GM21515 (cell line): ENCODE measurements around the gene THSD4.

Source experiments
- ATAC-seq: cut with Tn5 transposase; IDR thresholded peaks from one replicate; pipeline ENCODE4 v1.9.1; 2021; ENCODE audit not compliant: unreplicated experiment

Gene THSD4

DNA sequence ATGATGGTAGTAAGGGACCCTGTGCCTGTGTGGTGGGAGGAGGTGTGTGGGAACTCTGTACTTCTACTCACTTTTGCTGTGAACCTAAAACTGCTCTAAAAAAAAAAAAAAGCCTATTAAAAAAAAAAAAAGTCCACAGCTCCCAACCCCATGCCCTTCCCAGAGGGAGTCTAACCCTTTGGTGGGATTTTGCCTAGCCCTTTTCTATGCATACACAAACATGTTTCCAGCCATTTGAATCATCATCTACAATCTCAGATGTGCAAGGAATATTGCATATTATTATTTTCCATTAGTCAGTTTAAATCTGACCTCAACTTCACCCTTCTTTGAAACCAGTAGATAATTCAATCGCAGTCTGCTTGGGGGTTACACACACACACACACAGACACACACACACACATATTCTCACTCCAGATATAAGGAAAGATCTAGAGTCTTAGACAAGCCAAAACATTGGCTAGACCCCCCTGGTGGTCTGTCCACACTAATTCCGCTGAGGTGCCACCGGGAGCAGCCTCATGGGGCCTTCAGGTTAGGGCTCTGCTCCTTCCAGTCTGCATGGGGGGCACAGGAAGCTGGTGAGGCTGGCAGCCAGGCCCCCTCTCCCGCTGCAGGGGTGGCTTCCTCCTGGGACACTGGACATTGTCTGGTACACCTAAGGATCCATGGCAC, 619.6 kb downstream of the THSD4 start:
- no peak for ATAC-seq

DNA sequence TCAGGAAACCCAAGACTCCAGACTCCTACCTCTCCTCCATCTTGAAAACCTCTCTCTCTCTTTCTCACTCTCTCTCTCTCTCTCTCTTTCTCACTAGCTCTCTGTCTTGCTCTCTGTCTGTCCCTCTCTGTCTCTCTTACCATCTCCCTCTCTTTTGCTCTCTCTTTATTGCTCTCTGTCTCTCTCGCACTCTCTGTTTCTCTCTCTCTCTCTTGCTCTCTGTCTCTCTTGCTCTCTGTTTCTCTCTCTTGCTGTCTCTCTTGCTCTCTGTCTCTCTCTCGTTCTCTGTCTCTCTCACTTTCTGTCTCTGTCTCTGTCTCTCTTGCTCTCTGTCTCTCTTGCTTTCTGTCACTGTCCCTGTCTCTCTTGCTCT, 620.1 kb downstream of the THSD4 start:
- no peak for ATAC-seq

DNA sequence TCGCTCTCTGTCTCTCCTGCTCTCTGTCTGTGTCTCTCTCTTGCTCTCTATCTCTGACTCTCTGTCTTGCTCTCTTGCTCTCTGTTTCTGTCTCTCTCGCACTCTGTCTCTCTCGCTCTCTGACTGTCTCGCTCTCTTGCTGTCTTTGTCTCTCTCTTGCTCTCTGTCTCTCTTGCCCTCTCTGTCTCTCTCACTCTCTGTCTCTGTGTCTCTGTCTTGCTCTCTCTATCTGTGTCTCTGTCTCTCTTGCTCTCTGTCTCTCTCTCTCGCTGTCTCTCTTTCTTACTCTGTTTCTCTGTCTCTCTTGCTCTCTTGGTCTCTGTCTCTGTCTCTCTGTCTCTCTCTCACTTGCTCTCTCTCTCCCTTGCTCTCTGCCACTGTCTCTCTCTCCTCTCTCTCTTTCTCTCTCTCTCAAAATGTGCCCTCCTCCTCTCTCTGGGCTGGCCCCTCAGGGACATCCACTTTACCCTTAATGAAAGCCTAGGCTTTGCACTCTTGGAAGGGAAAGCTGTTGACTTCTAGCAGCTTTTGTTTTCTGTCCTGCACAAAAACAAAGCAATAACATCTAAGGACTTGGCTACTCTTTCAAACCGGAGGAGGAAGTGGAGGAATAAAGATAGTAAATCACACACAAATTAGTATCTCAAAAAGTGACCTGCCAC, 621.1 kb downstream of the THSD4 start:
- no peak for ATAC-seq

DNA sequence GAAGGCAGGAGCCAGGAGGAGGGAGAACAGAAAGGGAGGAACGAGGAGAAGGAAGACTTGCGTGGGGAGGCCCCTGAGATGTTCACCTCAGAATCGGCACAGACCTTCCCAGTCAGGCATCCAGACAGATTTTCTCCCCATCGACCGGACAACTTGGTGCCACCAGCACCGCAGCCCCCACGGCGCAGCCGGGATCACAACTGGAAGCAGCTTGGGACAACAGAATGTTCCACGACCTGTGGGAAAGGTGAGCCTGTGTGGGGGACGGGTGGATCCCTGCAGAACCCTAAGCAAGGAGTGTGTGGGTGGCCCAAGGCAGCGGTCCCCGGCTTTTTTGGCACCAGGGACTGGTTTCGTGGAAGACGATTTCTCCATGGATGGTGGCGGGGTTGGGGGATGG, 622.5 kb downstream of the THSD4 start:
- no peak for ATAC-seq

DNA sequence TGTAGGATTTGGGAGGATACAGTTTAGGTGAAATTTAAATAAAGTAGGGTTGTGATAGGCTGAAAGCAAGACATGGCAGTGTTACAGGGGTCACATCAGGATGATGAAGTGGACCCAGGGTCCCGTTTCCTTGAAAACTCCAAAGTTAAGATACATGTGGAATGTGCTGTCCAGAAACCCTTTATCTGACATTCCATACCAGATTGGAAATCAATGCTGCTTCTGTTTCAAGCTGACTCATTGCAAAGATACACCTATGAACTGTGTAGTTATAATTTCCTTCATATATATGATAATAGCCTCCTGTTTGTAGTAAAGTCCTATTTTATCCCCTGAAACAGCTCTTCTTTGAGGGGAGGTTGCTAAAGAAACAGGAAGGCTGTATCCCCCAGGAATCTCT, 624.1 kb downstream of the THSD4 start:
- ATAC-seq, result no peak

DNA sequence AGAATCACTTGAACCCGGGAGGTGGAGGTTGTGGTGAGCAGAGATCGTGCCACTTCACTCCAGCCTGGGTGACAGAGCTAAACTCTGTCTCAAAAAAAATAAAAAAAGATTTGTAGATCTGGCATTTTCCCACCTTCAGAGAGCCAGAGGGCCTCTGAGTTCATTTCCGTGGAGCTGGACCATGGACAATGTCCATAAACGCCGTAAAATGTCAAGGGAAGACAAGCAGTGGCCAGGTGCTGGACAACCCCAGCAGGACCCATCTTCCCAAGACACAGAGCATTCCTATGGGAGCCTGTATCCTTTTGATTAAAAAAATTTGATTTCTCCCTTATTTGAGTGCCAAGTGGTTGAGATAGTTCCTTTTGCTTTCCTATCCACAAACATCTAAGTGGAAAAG, 627.7 kb downstream of the THSD4 start:
- ATAC-seq, result no peak

DNA sequence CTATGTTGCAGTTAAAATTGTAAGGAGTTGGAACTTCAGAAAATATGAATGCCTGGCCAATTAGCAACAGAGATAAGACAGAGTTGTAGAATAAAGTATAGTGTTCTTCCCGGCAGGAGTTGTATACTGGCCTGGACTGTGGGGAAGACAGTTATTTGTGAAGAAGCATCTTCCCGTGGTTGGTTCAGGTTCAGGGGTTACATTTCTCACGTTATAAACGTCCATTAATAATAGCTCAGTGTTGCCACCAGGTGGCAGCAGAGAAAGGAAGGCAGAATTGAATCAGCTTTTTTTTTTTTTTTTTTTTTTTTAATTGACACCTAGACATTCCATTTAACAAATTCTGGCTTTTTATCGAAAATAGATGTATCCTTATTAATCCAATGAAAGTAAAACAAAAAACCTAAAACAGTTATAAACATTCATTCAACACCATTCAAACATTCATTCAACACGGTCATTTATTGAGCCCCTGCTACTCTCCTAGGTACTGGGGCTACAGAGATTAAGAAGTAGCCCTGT, 628.7 kb downstream of the THSD4 start:
- no peak for ATAC-seq

DNA sequence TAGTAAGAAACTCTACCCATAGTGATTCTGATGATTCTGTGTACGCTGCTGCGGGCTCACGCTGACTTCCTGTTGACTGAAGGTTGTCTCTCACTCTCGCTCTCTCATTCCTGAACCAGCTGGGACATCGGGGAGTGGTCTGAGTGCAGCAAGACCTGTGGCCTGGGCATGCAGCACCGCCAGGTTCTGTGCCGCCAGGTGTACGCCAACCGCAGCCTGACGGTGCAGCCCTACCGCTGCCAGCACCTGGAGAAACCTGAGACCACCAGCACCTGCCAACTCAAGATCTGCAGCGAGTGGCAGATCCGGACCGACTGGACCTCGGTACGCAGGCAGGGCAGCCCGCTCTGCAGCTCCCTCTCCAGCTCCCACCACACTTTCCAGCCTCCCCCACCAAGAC, 631.4 kb downstream of the THSD4 start:
- no peak for ATAC-seq

DNA sequence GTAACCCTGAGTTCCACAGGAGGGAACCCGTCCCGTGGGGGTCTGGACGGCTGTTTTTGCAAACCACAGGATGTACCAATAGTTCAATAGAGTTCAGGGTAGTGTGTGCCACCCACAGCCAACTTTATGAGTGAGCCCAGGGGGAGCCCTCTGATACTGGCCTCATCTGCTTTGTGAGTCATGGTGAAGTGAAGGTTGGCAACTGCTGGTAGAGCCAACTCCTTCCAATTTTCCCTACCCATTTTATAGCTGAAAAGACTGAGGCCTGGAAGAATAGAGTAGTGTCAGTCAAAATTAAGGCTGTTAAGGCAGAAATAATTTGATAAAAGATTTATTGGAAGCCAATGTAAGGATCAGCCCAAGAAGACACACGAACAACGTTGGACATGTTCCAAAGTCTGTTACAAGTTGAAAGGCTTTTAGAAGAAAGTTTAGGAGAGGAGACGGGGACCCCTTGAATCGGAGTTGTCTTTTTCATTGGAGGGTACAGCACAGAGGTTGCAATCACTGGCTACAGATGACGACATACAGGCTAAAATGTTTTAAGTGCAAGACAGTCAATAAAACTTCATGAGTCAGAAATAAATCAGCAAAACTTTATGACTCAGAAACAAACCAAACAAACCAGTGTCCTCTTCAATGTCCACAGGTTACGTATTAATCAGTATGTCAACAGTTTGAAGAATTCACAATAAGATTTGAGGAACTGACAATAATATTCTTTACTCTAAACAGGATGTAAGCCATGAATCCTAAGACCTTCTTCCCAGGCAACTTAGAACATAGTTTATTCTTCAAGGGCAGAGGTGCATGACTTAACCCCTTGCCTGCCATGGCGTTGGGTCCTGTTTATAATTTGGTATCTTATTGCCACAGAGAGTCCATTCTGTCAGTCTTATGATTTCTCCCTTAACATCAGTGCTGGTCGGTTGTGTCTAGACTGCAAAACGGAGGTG, 632.1 kb downstream of the THSD4 start:
- ATAC-seq, result no peak

DNA sequence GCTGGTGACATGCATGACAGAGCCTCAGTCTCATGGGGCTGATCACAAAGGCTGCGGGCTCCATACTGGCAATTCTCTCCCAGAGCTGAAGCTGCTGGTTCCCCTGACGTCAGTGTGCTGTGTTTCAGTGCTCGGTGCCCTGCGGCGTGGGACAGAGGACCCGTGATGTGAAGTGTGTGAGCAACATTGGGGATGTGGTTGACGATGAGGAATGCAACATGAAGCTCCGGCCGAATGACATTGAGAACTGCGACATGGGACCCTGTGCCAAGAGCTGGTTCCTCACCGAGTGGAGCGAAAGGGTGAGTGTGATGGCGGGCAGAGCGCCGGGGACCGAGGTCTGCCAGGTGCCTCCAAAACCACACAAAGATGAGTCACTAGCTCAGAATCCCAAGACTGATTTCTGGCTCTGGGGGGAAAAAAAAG, 633.0 kb downstream of the THSD4 start:
- ATAC-seq, result no peak

DNA sequence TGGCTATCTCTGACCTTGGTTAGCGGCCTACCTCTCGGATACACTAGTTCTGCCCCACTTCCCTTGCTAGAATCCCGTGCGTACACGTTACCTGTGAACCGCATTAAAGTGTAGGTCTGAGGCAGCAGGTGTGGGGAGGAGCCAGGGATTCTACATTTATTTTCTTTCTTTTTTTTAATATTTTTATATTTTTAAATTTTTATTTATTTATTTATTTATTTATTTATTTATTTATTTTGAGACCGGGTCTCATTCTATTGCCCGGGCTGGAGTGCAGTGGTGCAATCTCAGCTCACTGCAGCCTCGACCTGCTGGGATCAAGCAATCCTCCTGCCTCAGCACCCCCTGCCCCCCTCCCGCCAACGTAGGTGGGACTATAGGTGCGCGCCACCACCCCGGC, 634.2 kb downstream of the THSD4 start:
- no peak for ATAC-seq

DNA sequence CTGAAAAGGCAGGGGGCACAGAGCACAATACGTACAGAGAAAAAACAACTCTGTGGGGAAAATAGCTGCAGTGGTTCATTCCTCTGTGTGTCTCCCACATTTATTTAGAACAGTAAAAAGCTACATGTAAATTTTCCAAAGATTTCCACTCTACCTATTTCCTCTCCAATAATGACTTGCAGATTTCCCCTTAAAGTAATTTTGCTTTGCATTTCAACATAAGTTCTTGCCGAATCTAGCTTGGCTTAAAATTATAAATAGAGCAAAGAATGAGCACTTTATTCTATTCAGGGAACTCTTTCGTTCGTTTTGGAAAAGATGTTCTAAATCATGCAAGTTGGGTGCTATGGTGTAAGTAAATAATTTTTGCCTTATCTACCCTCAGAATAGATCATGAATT, 636.9 kb downstream of the THSD4 start:
- no peak for ATAC-seq

DNA sequence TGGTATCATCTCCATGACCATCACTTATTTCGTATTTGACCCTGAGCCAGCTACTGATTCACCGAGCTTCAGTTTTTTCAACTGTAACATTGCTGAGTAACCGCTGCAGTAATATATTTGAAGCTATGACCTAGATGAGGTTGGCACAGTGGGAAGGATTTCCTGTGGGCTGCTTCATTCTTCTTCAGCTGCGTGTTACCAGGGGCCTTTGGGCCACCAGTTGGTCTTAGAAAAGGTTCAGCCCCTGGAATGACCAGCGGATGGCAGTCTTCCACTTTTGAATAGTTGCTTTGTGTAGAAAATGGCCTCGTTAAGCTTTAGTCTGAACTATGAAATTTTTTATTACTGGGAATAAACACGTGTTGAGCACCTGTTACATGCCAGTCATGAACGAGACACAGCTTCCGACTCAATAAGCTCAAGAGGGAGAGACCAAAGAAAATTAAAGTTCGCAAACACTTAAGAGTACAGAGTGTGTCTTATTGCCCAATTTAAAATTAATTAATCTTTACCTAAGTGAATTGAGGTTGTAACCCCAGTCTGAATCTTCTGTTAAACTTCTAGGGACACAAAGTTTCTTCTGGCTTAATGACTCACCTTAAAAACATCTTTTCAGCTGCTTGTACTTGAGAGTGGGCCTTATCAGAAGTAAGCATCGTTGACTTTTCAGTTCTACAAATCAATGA, 637.5 kb downstream of the THSD4 start:
- no peak for ATAC-seq

DNA sequence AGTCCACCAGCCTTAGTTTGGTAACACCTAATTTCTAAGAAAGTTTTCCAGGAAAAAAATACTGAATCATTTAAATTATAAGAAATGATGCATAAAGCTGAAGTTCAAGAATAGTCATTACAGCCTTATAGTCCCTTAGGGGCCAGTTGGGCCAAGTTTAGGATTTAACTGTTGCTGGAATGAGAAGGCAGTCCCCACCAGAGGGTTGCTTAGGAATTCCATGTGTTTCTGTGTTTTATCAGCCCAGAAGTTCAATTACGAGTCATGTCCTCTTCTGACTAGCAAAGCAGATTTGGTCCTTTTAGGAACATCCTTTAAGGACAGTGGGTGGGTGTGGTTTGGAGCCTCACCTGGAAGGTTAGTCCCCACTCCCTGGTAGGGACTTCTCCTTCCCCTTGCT, 638.1 kb downstream of the THSD4 start:
- ATAC-seq, result no peak

DNA sequence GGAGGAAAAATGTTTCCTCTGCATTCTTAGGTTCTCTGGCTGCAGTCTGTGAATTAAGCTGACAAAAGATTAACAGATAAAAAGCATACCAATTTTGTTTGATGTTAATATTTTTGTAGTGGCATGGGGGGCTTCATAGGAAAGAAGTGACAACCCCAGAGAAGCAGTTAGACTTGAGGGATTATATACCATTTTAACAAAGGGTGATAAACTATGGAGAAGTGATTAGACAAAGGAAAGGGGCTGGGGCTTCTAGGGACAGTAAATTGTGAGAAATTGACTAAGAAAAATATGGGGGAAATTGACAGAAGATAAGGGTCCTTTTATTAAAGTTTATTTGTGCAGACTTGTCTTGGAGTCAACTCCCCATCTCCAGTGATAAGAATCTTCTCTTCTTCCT, 639.4 kb downstream of the THSD4 start:
- ATAC-seq, result no peak

DNA sequence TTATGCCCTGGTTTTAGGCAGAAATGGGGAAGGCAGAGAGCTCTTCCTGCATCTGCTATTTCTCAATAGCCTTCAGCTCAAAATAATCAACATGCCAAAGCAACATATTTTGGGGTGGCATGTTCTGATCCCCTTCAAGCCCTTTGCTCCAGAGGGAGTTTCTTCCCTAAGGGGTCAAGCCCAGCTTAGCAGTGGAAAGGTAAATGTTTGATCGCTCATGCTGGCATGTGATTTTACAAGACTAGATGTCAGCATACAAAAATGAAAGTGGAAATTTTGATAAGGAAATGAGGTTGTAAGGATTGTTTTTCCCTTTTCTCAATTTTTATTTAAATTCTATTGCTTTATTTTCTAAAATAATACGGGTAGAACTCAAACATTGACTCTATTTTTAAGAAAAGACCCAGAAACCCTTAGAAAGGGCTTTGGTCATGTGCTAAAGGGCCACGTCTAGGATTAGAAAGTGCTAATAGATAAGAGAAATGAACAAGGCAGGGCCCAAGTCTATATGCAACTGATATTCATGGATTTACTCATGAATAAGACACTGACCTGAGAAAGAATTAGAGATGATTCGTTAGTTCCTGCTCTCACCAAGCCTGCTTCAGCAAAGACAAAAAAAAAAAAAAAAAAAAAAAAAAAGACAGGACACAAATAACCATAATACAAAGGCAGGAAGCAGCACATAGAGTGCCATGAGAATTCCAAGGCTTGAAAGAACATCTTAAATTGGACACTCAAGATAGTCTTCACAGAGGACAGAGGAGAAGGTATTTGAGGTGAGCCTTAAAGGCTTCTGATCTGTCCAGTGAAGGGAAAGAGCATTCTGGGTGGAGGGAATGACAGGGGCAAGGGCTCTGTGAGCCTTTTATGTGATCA, 640.1 kb downstream of the THSD4 start:
- ATAC-seq, result no peak

DNA sequence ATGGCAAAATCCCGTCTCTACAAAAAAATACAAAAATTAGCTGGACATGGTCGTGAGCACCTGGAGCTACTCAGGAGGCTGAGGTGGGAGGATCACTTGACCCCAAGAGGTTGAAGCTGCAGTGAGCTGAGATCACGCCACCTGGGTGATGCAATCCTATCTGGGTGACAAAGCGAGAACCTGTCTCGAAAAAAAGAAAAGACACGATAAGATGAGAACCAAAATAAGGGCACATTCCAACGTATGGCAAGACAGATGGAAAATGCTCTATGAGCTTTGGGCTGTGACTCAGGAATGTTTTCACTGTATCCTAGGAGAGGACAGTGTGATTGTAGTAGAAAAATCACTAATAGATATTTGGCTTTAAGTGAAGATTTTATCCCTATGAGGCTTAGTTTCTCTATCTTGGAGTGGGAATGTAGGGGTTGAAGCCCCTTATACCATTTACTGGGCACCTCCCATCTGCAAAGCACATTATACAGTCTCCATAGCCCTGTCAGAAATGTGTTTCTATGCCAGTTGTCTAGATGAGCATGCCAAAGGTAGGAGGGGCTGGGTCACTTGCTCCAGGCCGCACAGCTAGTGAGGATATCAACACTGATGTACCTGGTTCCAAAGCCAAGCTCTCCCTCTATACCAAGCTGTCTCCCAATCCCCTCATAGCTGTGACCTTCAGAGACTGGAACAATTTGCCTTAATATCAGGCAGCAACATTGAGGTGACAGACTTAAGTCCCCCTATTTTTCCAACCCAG, 641.5 kb downstream of the THSD4 start:
- no peak for ATAC-seq

DNA sequence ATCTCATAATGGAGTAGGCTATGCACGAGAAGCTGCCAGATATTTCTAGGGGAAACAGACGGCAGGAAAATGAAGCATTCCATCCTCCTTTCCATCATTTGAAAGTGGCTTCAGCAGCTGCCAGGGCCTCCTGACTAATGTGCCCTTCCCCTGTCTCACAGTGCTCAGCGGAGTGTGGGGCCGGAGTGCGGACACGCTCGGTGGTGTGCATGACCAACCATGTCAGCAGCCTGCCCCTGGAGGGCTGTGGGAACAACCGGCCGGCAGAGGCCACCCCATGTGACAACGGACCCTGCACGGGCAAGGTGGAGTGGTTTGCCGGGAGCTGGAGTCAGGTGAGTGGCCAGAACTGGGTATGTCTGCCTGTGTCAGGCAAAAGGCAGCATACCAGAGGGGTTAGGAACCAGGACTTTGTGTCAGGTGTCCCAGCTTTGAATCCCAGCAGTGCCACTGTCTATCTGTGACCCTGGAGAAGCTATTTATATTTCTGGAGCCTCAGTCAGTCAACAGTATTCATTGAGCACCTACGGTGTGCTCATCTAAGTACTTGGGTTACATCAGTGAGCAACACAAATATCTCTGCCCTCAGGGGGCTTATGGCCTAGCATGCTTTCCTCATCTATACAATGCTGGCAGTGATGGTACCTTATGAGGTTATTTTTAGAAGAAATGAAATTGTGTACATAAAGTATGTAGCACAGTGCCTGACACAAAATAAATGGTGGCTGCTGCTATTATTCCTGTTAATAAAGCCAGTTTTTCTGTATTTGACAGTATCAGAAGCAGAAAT, 642.7 kb downstream of the THSD4 start:
- no peak for ATAC-seq

DNA sequence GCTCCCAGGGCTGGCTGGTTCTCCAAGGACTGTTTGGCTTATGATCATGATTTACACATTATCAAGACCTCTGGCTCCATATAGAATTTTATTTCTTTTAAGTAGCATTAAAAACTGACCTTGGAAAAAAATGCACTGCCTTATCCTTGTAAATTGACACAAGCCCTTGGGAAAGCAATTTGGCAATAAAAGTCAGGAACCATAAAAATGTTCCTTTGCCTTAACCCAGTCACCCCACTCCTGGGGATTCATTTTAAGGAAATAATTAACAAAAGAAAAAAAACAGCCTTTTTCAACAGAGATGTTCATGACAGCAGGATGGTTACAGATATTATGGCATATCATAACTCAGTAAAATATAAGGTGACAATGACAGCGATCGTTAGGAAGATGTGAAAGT, 643.4 kb downstream of the THSD4 start:
- no peak for ATAC-seq
